Measurements from ENCODE around the gene CUL3. TPM values are rescaled to one million over a fixed set of nuclear protein-coding genes. Genes with fewer than 3 reads are reported as not detected.

Gene CUL3
- total RNA-seq, 2 experiments from 2014 or later: 50.6 to 155 TPM

GRCh38 chr2:224545884-224546644 lies 39.1 kb downstream of the CUL3 start:
- H3K9me3 ChIP-seq (ENCODE audit: low read length): peaks cover under 1% of the 10 kb centered on the region; the same call in 1 of the 2 replicates
- peaks cover 14% of the 10 kb centered on the region; the same call in 1 of the 2 replicates for H4K20me1 ChIP-seq (ENCODE audit: insufficient read depth, low read length)
- peaks cover 97% of the 10 kb centered on the region for H3K36me3 ChIP-seq (ENCODE audit: insufficient read depth, low read length)
- H3K79me2 ChIP-seq (ENCODE audit: insufficient read depth, low read depth, low read length): peaks cover 100% of the 10 kb centered on the region
- TF ChIP-seq CTCF (conservative IDR thresholded peaks at IDR 0.05; ENCODE audit: low read length): no peak
- no peak for TF ChIP-seq EZH2phosphoT487 (IDR thresholded peaks at IDR 0.05; ENCODE audit: borderline replicate concordance, low read depth, low read length)
- intact Hi-C loops (cut with micrococcal nuclease; ENCODE audit: unreplicated experiment): no loop called here
- H3K9me2 ChIP-seq (ENCODE audit: insufficient read depth, low read length): no peaks in the 10 kb centered on the region
- H2AFZ ChIP-seq (ENCODE audit: low read length): no peak overlapping the region
- H3K27ac ChIP-seq (ENCODE audit: low read depth, low read length, poor library complexity, severe bottlenecking): peak overlapping the region; percentile 51
- H3K4me3 ChIP-seq (ENCODE audit: low read depth, low read length, poor library complexity, severe bottlenecking): peak overlapping the region; percentile 44
- CTCF ChIA-PET (ENCODE audit: unreplicated experiment): interaction anchor here (1.4 kb wide), 1 partner anchor 13 kb away, joined by 3 read pairs; no protein-coding TSS in a partner anchor
- POLR2A ChIA-PET: interaction anchor here (0.6 to 2.6 kb wide), 17 partner anchors 9 to 90 kb away, joined by 3 to 13 read pairs (median 4); no protein-coding TSS in a partner anchor
- BruUV-seq (replicated peaks): no TSS peak
- H3K4me2 ChIP-seq (ENCODE audit: low read length): peak overlapping the region; percentile 74
- DNase-seq (ENCODE audit: low spot score): no peak
- H3K4me1 ChIP-seq (ENCODE audit: insufficient read depth, low read length, poor library complexity, severe bottlenecking): peaks cover 37% of the 10 kb centered on the region

- H3K4me1 ChIP-seq (ENCODE audit: insufficient read depth, low read length, poor library complexity, severe bottlenecking): peaks cover 37% of the 10 kb centered on the region
- no TSS peak for BruUV-seq (replicated peaks)
Measured at GRCh38 chr2:224543939-224544338, 41.2 kb downstream of the CUL3 start.

More at GRCh38 chr2:224543939-224544338, 41.2 kb downstream of the CUL3 start:
- H3K27ac ChIP-seq (ENCODE audit: low read depth, low read length, poor library complexity, severe bottlenecking): no peak overlapping the region
- H3K9me3 ChIP-seq (ENCODE audit: low read length): peaks cover 11% of the 10 kb centered on the region; the same call in 1 of the 2 replicates
- H3K4me3 ChIP-seq (ENCODE audit: low read depth, low read length, poor library complexity, severe bottlenecking): no peak overlapping the region
- H4K20me1 ChIP-seq (ENCODE audit: insufficient read depth, low read length): peaks cover 14% of the 10 kb centered on the region; the same call in 1 of the 2 replicates
- DNase-seq (ENCODE audit: low spot score): no peak
- no peak overlapping the region for H3K4me2 ChIP-seq (ENCODE audit: low read length)
- ChIA-PET CTCF (ENCODE audit: unreplicated experiment) (no interaction called here), POLR2A (interaction anchor here (0.6 to 2.0 kb wide), 5 partner anchors 10 to 893 kb away, joined by 3 to 6 read pairs (median 4); no protein-coding TSS in a partner anchor)
- H3K9me2 ChIP-seq (ENCODE audit: insufficient read depth, low read length): no peaks in the 10 kb centered on the region
- intact Hi-C loops (cut with micrococcal nuclease; ENCODE audit: unreplicated experiment): no loop called here
- peaks cover 97% of the 10 kb centered on the region for H3K36me3 ChIP-seq (ENCODE audit: insufficient read depth, low read length)
- peaks cover 100% of the 10 kb centered on the region for H3K79me2 ChIP-seq (ENCODE audit: insufficient read depth, low read depth, low read length)
- TF ChIP-seq CTCF (conservative IDR thresholded peaks at IDR 0.05; ENCODE audit: low read length) (no peak), EZH2phosphoT487 (IDR thresholded peaks at IDR 0.05; ENCODE audit: borderline replicate concordance, low read depth, low read length) (no peak)
- no peak overlapping the region for H2AFZ ChIP-seq (ENCODE audit: low read length)
